ENCODE data around the gene OSBPL9. TPM values are rescaled to one million over a fixed set of nuclear protein-coding genes. Genes with fewer than 3 reads are reported as not detected.

Gene OSBPL9
- total RNA-seq, 1 experiment from 2014 or later = 52.6 TPM

DNA sequence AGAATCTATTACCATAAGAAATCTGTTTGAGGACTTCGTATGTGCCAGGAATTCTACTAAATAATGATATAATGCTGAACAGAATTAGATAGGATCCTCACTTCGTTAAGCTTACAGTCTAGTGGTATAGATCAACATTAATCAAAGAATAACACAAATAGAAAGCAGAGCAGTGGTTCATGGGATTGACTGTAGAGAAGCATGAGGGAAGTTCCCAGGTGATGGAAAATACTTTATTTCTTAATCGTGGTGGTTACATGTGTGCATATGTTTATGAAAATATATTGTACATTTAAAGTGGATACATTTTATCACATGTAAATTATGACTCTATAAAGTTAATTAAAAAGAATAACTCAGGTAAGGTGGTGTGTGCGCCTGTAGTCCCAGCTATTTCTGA is 110.5 kb downstream of the OSBPL9 start:
- no peak for DNase-seq (ENCODE audit: low read depth, low spot score)
- H4K20me1 ChIP-seq (ENCODE audit: insufficient read depth) = no peaks in the 10 kb centered on the region
- no peaks in the 10 kb centered on the region for H3K9me3 ChIP-seq (ENCODE audit: control insufficient read depth in 1 of 2, insufficient read depth in 1 of 2, low read depth in 1 of 2, low read length in 2 of 2)
- no peak for TF ChIP-seq EZH2 (IDR thresholded peaks at IDR 0.05)
- TF ChIP-seq FOSL1 (IDR thresholded peaks at IDR 0.05; ENCODE audit: low read depth) = no peak
- H3K27ac ChIP-seq (ENCODE audit: low read depth, low read length) = no peak overlapping the region
- H3K9me2 ChIP-seq (ENCODE audit: insufficient read depth) = no peaks in the 10 kb centered on the region
- ChIA-PET CTCF (no interaction called here), RAD21 (ENCODE audit: low non-redundant PET in 1 of 2, low total read pairs in 2 of 2, uncharacterized antibody in 2 of 2, unreplicated experiment in 2 of 2) (no interaction called here), POLR2A (no interaction called here)
- no peak overlapping the region for H3K4me2 ChIP-seq (ENCODE audit: low read length)
- no peaks in the 10 kb centered on the region for H3K27me3 ChIP-seq (ENCODE audit: insufficient read depth, low read length)
- no peak overlapping the region for H2AFZ ChIP-seq (ENCODE audit: low read depth, low read length, poor library complexity, severe bottlenecking)
- peaks cover 24% of the 10 kb centered on the region for H3K79me2 ChIP-seq (ENCODE audit: insufficient read depth, low read length)
- no TSS peak for BruUV-seq (replicated peaks)
- no peak overlapping the region for H3K9ac ChIP-seq (ENCODE audit: low read length)
- H3K4me3 ChIP-seq (replicated peaks in 1 of 2; ENCODE audit: low read depth in 1 of 2, low read length in 2 of 2) = no peak overlapping the region
- peaks cover 6 to 17% of the 10 kb centered on the region in 2 experiments; a peak in 3 of 4 replicates for H3K4me1 ChIP-seq (ENCODE audit: control insufficient read depth in 1 of 2, insufficient read depth in 2 of 2, low read length in 2 of 2)
- intact Hi-C loops (cut with micrococcal nuclease) = no loop called here
- H3K36me3 ChIP-seq (ENCODE audit: control insufficient read depth in 1 of 2, insufficient read depth in 2 of 2, low read length in 2 of 2) = no peaks in the 10 kb centered on the region
- no peak for ATAC-seq

DNA sequence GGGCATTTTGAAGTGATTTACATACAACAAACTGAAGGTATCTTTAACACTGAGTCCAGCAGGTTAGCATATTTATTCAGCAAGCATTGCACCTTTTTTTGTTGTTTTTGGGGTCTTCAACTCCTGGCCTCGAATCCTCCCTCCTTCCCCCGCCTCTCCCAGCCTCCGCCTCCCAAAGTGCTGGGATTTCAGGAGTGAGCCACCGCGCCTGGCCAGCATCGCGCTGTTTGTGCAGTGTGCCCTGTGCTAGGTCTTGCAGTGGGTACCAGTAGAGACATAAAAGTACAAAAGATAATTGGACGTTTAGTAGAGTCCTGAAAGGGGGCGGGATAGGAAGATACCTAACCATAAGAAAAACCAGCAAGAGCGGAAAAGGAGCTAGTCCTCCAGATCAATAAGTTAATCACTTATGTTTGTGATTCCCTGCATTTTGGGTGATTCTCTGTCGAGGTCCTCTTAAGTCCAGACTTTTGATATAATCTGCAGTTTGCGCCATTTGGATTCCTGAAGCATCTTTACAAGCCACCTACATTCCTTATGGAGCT is 111.8 kb downstream of the OSBPL9 start:
- peak overlapping the region; percentile 82 for H3K4me2 ChIP-seq (ENCODE audit: low read length)
- H3K4me1 ChIP-seq (ENCODE audit: control insufficient read depth in 1 of 2, insufficient read depth in 2 of 2, low read length in 2 of 2) = peaks cover 6 to 17% of the 10 kb centered on the region in 2 experiments; a peak in 3 of 4 replicates
- H2AFZ ChIP-seq (ENCODE audit: low read depth, low read length, poor library complexity, severe bottlenecking) = peak overlapping the region; percentile 56
- intact Hi-C loops (cut with micrococcal nuclease) = no loop called here
- ChIA-PET CTCF (no interaction called here), RAD21 (ENCODE audit: low non-redundant PET in 1 of 2, low total read pairs in 2 of 2, uncharacterized antibody in 2 of 2, unreplicated experiment in 2 of 2) (interaction anchor here in 1 of 2 experiments (1.6 kb wide), 1 partner anchor 106 kb away, joined by 5 read pairs; no protein-coding TSS in a partner anchor), POLR2A (no interaction called here)
- peak overlapping the region; percentile 76 to 83 for H3K4me3 ChIP-seq (replicated peaks in 1 of 2; ENCODE audit: low read depth in 1 of 2, low read length in 2 of 2)
- TF ChIP-seq, protein P1, sequence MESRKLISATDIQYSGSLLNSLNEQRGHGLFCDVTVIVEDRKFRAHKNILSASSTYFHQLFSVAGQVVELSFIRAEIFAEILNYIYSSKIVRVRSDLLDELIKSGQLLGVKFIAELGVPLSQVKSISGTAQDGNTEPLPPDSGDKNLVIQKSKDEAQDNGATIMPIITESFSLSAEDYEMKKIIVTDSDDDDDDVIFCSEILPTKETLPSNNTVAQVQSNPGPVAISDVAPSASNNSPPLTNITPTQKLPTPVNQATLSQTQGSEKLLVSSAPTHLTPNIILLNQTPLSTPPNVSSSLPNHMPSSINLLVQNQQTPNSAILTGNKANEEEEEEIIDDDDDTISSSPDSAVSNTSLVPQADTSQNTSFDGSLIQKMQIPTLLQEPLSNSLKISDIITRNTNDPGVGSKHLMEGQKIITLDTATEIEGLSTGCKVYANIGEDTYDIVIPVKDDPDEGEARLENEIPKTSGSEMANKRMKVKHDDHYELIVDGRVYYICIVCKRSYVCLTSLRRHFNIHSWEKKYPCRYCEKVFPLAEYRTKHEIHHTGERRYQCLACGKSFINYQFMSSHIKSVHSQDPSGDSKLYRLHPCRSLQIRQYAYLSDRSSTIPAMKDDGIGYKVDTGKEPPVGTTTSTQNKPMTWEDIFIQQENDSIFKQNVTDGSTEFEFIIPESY (IDR thresholded peaks at IDR 0.05; ENCODE audit: extremely low read depth, insufficient replicate concordance, low read length) = no peak
- TF ChIP-seq CEBPB (IDR thresholded peaks at IDR 0.05; ENCODE audit: low read depth) (no peak), FOSL1 (IDR thresholded peaks at IDR 0.05; ENCODE audit: low read depth) (no peak), JUND (IDR thresholded peaks at IDR 0.05) (no peak), ZNF274 (IDR thresholded peaks at IDR 0.05; ENCODE audit: low read depth, low read length) (no peak), POLR2AphosphoS5 (IDR thresholded peaks at IDR 0.05; ENCODE audit: low read depth, low read length) (no peak), POLR2A (IDR thresholded peaks at IDR 0.05; ENCODE audit: borderline replicate concordance, extremely low read depth, insufficient read depth, insufficient read length) (no peak)
- TF ChIP-seq, protein P2, sequence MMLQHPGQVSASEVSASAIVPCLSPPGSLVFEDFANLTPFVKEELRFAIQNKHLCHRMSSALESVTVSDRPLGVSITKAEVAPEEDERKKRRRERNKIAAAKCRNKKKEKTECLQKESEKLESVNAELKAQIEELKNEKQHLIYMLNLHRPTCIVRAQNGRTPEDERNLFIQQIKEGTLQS (IDR thresholded peaks at IDR 0.05) = no peak
- TF ChIP-seq, protein P3, sequence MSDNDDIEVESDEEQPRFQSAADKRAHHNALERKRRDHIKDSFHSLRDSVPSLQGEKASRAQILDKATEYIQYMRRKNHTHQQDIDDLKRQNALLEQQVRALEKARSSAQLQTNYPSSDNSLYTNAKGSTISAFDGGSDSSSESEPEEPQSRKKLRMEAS (IDR thresholded peaks at IDR 0.05) = no peak
- DNase-seq (ENCODE audit: low read depth, low spot score) (no peak), ATAC-seq (no peak)
- H3K9me3 ChIP-seq (ENCODE audit: control insufficient read depth in 1 of 2, insufficient read depth in 1 of 2, low read depth in 1 of 2, low read length in 2 of 2) = no peaks in the 10 kb centered on the region
- no peaks in the 10 kb centered on the region for H4K20me1 ChIP-seq (ENCODE audit: insufficient read depth)
- H3K9ac ChIP-seq (ENCODE audit: low read length) = peak overlapping the region; percentile 79
- peak overlapping the region; percentile 54; the same call in 1 of the 2 replicates for H3K27ac ChIP-seq (ENCODE audit: low read depth, low read length)
- TSS peak; percentile 97 for BruUV-seq (replicated peaks)
- H3K27me3 ChIP-seq (ENCODE audit: insufficient read depth, low read length) = no peaks in the 10 kb centered on the region
- H3K9me2 ChIP-seq (ENCODE audit: insufficient read depth) = no peaks in the 10 kb centered on the region
- H3K36me3 ChIP-seq (ENCODE audit: control insufficient read depth in 1 of 2, insufficient read depth in 2 of 2, low read length in 2 of 2) = no peaks in the 10 kb centered on the region
- peaks cover 35% of the 10 kb centered on the region for H3K79me2 ChIP-seq (ENCODE audit: insufficient read depth, low read length)
